Measurements from ENCODE around the gene JAM3. TPM values are rescaled to one million over a fixed set of nuclear protein-coding genes. Genes with fewer than 3 reads are reported as not detected.
A peak's percentile ranks its signal among the peaks of the same experiment; 100 is the strongest.

JAM3 gene
- 10 to 100 TPM; 12.5 to 14.8 TPM for total RNA-seq
- polyA plus RNA-seq, result 4.9 TPM

- Histone ChIP-seq H3K9me3 (ENCODE audit: low read length) (no peaks in the 10 kb centered on the region), H3K27me3 (ENCODE audit: insufficient read depth, low read length, poor library complexity, severe bottlenecking) (no peaks in the 10 kb centered on the region), H3K36me3 (ENCODE audit: insufficient read depth, low read length) (no peaks in the 10 kb centered on the region), H3K4me1 (ENCODE audit: insufficient read depth, low read length) (peaks cover 6% of the 10 kb centered on the region), H3K27ac (ENCODE audit: low read depth, low read length) (no peak within 1 kb of the TSS), H3K4me3 (ENCODE audit: low read length) (peak within 1 kb of the TSS; percentile 50)
- peaks cover 0 to 2% (median 0%) of the 10 kb centered on the region in 3 donors for H3K36me3 Mint-ChIP-seq
- H3K4me3 Mint-ChIP-seq, result peak within 1 kb of the TSS; percentile 89 to 98 (median 92)
- peak; percentile 93 to 99 (median 97) for DNase-seq
- H3K9me3 Mint-ChIP-seq, result no peaks in the 10 kb centered on the region
- H3K27ac Mint-ChIP-seq, result peak within 1 kb of the TSS; percentile 86 to 96 (median 92)
- ChIA-PET CTCF (interaction anchor here (0.9 to 2.7 kb wide), 4 partner anchors 15 to 122 kb away, joined by 3 to 12 read pairs (median 6); no protein-coding TSS in a partner anchor), POLR2A (interaction anchor here (0.6 to 1.1 kb wide), 4 partner anchors 10 to 184 kb away, joined by 3 read pairs; partner anchors contain the start of genes ACAD8 and THYN1)
- peaks cover 3 to 4% of the 10 kb centered on the region in 2 donors for H3K27me3 Mint-ChIP-seq
- peaks cover 9 to 20% (median 13%) of the 10 kb centered on the region in 3 donors for H3K4me1 Mint-ChIP-seq
These were observed at the start of gene JAM3 for GRCh38 chr11:134068829-134069425. TSS of gene JAM3 (plus strand) at chr11:134069072. CDS start at chr11:134069084, 12 bp downstream.

- H3K27me3 Mint-ChIP-seq, result peaks cover 10 to 47% of the 10 kb centered on the region in 2 donors
- no peak for DNase-seq
- H3K4me3 Mint-ChIP-seq, result no peak overlapping the region
- H3K27ac ChIP-seq (ENCODE audit: low read depth, low read length), result no peak overlapping the region
- no peaks in the 10 kb centered on the region for H3K9me3 Mint-ChIP-seq
- H3K27me3 ChIP-seq (ENCODE audit: insufficient read depth, low read length, poor library complexity, severe bottlenecking), result no peaks in the 10 kb centered on the region
- H3K4me1 Mint-ChIP-seq, result no peaks in the 10 kb centered on the region
- POLR2A ChIA-PET, result interaction anchor here (0.6 kb wide), 1 partner anchor 60 kb away, joined by 5 read pairs; no protein-coding TSS in a partner anchor
- H3K27ac Mint-ChIP-seq, result no peak overlapping the region
- no peaks in the 10 kb centered on the region for H3K36me3 ChIP-seq (ENCODE audit: insufficient read depth, low read length)
- H3K4me3 ChIP-seq (ENCODE audit: low read length), result no peak overlapping the region
- no peaks in the 10 kb centered on the region for H3K4me1 ChIP-seq (ENCODE audit: insufficient read depth, low read length)
- CTCF ChIA-PET, result interaction anchor here (1.4 to 1.6 kb wide), 4 partner anchors 11 to 31 kb away, joined by 3 to 4 read pairs (median 3); no protein-coding TSS in a partner anchor
- H3K9me3 ChIP-seq (ENCODE audit: low read length), result no peaks in the 10 kb centered on the region
- no peaks in the 10 kb centered on the region for H3K36me3 Mint-ChIP-seq
These were observed 49.4 kb upstream of the JAM3 start for GRCh38 chr11:134019500-134019899.

DNA sequence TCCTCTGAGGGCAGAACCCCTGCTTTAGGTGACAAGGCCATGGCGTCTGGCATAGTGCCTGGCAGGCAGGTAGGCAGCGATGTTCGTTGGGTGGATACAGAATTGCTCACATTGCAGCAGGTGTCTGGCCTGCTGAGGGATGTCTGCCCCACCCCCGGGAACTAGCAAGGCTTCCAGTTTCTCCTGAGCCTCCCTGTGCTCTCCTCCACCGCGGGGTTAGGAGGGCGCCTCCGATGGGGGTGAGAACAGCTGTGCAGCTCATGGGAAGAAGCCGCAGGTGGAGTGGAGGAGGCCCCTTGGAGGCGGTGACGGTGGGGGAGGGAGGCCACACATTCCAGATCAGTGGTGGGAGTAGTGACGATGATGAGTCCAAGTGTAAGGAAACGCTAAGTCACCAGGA is 48.3 kb upstream of the JAM3 start:
- Histone ChIP-seq H3K36me3 (ENCODE audit: insufficient read depth, low read length) (no peaks in the 10 kb centered on the region), H3K4me1 (ENCODE audit: insufficient read depth, low read length) (no peaks in the 10 kb centered on the region), H3K9me3 (ENCODE audit: low read length) (no peaks in the 10 kb centered on the region), H3K4me3 (ENCODE audit: low read length) (no peak overlapping the region), H3K27me3 (ENCODE audit: insufficient read depth, low read length, poor library complexity, severe bottlenecking) (no peaks in the 10 kb centered on the region), H3K27ac (ENCODE audit: low read depth, low read length) (no peak overlapping the region)
- DNase-seq, result no peak
- no peaks in the 10 kb centered on the region for H3K9me3 Mint-ChIP-seq
- no peaks in the 10 kb centered on the region for H3K4me1 Mint-ChIP-seq
- no peaks in the 10 kb centered on the region for H3K36me3 Mint-ChIP-seq
- ChIA-PET POLR2A (no interaction called here), CTCF (interaction anchor here (1.5 kb wide), 1 partner anchor 10 kb away, joined by 3 read pairs; no protein-coding TSS in a partner anchor)
- H3K4me3 Mint-ChIP-seq, result no peak overlapping the region
- H3K27me3 Mint-ChIP-seq, result peaks cover 13 to 44% of the 10 kb centered on the region in 2 donors
- H3K27ac Mint-ChIP-seq, result no peak overlapping the region

- Histone ChIP-seq H3K9me3 (ENCODE audit: low read length) (no peaks in the 10 kb centered on the region), H3K27me3 (ENCODE audit: insufficient read depth, low read length, poor library complexity, severe bottlenecking) (no peaks in the 10 kb centered on the region), H3K36me3 (ENCODE audit: insufficient read depth, low read length) (no peaks in the 10 kb centered on the region), H3K4me1 (ENCODE audit: insufficient read depth, low read length) (no peaks in the 10 kb centered on the region), H3K27ac (ENCODE audit: low read depth, low read length) (no peak overlapping the region), H3K4me3 (ENCODE audit: low read length) (no peak overlapping the region)
- H3K4me3 Mint-ChIP-seq, result no peak overlapping the region
- no peaks in the 10 kb centered on the region for H3K9me3 Mint-ChIP-seq
- no peaks in the 10 kb centered on the region for H3K36me3 Mint-ChIP-seq
- no peak for DNase-seq
- POLR2A ChIA-PET, result no interaction called here
- peaks cover 13 to 37% of the 10 kb centered on the region in 2 donors for H3K27me3 Mint-ChIP-seq
- H3K4me1 Mint-ChIP-seq, result peaks cover 0 to 4% (median 2%) of the 10 kb centered on the region in 3 donors
- CTCF ChIA-PET, result no interaction called here
- H3K27ac Mint-ChIP-seq, result peak overlapping the region in 1 of 8 donors; percentile 47
These were observed 47.5 kb upstream of the JAM3 start for GRCh38 chr11:134021326-134021725.

GRCh38 chr11:134022748-134023147 is 46.1 kb upstream of the JAM3 start:
- H3K4me1 Mint-ChIP-seq, result peaks cover 10 to 17% (median 16%) of the 10 kb centered on the region in 3 donors
- Histone ChIP-seq H3K27ac (ENCODE audit: low read depth, low read length) (no peak overlapping the region), H3K4me1 (ENCODE audit: insufficient read depth, low read length) (peaks cover 14% of the 10 kb centered on the region), H3K9me3 (ENCODE audit: low read length) (no peaks in the 10 kb centered on the region), H3K36me3 (ENCODE audit: insufficient read depth, low read length) (no peaks in the 10 kb centered on the region), H3K27me3 (ENCODE audit: insufficient read depth, low read length, poor library complexity, severe bottlenecking) (no peaks in the 10 kb centered on the region), H3K4me3 (ENCODE audit: low read length) (no peak overlapping the region)
- POLR2A ChIA-PET, result no interaction called here
- no peaks in the 10 kb centered on the region for H3K9me3 Mint-ChIP-seq
- H3K4me3 Mint-ChIP-seq, result no peak overlapping the region
- H3K27me3 Mint-ChIP-seq, result peaks cover 13 to 26% of the 10 kb centered on the region in 2 donors
- H3K36me3 Mint-ChIP-seq, result no peaks in the 10 kb centered on the region
- CTCF ChIA-PET, result no interaction called here
- H3K27ac Mint-ChIP-seq, result no peak overlapping the region
- no peak for DNase-seq

DNA sequence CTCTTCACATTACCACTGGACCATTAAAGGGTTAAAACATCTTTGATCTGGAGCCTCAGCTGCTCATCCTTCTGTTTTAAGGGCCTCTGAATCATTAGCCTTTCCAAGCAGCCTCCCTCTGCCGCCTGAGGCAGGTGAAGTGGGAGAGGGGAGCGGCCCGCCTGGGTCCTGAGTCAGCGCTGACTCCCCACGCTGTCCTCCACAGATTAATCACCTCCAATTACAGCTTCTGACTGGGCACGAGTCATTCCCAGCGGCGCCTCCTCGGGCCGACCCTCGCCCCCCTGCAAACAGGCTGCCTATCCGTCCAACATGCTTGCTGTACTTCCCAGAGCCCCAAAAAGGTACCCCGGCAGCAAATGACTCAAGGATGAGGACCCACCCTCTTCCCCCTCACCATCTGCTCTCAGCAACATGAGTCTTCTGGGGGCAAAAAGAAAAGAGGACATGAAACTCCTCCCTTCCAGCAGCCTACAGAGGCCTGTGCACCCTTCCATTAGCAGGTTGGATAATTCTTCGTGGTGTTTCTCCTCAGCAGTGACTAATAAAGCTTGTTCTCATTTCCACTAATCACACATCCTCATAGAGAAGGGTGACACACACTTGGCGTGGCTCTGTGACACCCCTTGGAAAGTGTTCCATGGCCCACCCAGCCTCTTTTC is 44.3 kb upstream of the JAM3 start:
- Histone ChIP-seq H3K27ac (ENCODE audit: low read depth, low read length) (no peak overlapping the region), H3K9me3 (ENCODE audit: low read length) (no peaks in the 10 kb centered on the region), H3K4me3 (ENCODE audit: low read length) (no peak overlapping the region), H3K27me3 (ENCODE audit: insufficient read depth, low read length, poor library complexity, severe bottlenecking) (no peaks in the 10 kb centered on the region), H3K36me3 (ENCODE audit: insufficient read depth, low read length) (no peaks in the 10 kb centered on the region), H3K4me1 (ENCODE audit: insufficient read depth, low read length) (peaks cover 28% of the 10 kb centered on the region)
- Mint-ChIP-seq H3K36me3 (no peaks in the 10 kb centered on the region), H3K9me3 (no peaks in the 10 kb centered on the region), H3K4me3 (no peak overlapping the region), H3K27me3 (peaks cover 7 to 18% of the 10 kb centered on the region in 2 donors), H3K4me1 (peaks cover 27 to 35% (median 34%) of the 10 kb centered on the region in 3 donors), H3K27ac (no peak overlapping the region)
- POLR2A ChIA-PET, result no interaction called here
- CTCF ChIA-PET, result interaction anchor here (0.8 kb wide), 1 partner anchor 10 kb away, joined by 3 read pairs; no protein-coding TSS in a partner anchor
- no peak for DNase-seq

- Mint-ChIP-seq H3K27me3 (peaks cover 7 to 13% of the 10 kb centered on the region in 2 donors), H3K4me1 (peaks cover 28 to 35% (median 34%) of the 10 kb centered on the region in 3 donors), H3K27ac (no peak overlapping the region), H3K9me3 (no peaks in the 10 kb centered on the region), H3K4me3 (no peak overlapping the region), H3K36me3 (no peaks in the 10 kb centered on the region)
- ChIA-PET CTCF (interaction anchor here (0.8 to 4.1 kb wide), 3 partner anchors 9 to 26 kb away, joined by 3 to 21 read pairs (median 3); no protein-coding TSS in a partner anchor), POLR2A (no interaction called here)
- no peaks in the 10 kb centered on the region for H3K9me3 ChIP-seq (ENCODE audit: low read length)
- no peaks in the 10 kb centered on the region for H3K27me3 ChIP-seq (ENCODE audit: insufficient read depth, low read length, poor library complexity, severe bottlenecking)
- no peaks in the 10 kb centered on the region for H3K36me3 ChIP-seq (ENCODE audit: insufficient read depth, low read length)
- H3K4me3 ChIP-seq (ENCODE audit: low read length), result no peak overlapping the region
- DNase-seq, result peak in 1 of 5 donors; percentile 45
- no peak overlapping the region for H3K27ac ChIP-seq (ENCODE audit: low read depth, low read length)
- peaks cover 28% of the 10 kb centered on the region for H3K4me1 ChIP-seq (ENCODE audit: insufficient read depth, low read length)
These were observed 43.8 kb upstream of the JAM3 start for GRCh38 chr11:134025082-134025429.

All from CD8-positive, alpha-beta memory T cell (primary cell).